Mesothelial cell of epicardium (in vitro differentiated cells): ENCODE data around the gene SYMPK. TPM values are rescaled to one million over a fixed set of nuclear protein-coding genes. Genes with fewer than 3 reads are reported as not detected.

ENCODE experiments used
- DNase-seq, 2 experiments: peaks; one replicate each; pipeline ENCODE4 v3.0.0; 2021; ENCODE audit warnings: low spot score in 2 of 2; ENCODE audit not compliant: unreplicated experiment in 2 of 2
- H3K27ac Mint-ChIP-seq: 2 replicates; pipeline ENCODE4 v1.8.0; 2021; ENCODE audit warnings: mixed read lengths
- H3K27me3 Mint-ChIP-seq: 2 replicates; pipeline ENCODE4 v1.8.0; 2021; ENCODE audit warnings: low read depth, mixed read lengths
- H3K36me3 Mint-ChIP-seq: 2 replicates; pipeline ENCODE4 v1.8.0; 2021; ENCODE audit warnings: mixed read lengths
- H3K4me1 Mint-ChIP-seq: 2 replicates; pipeline ENCODE4 v1.8.0; 2021; ENCODE audit warnings: mixed read lengths
- H3K4me3 Mint-ChIP-seq: 2 replicates; pipeline ENCODE4 v1.8.0; 2021; ENCODE audit warnings: mild to moderate bottlenecking, moderate library complexity, mixed read lengths
- H3K9me3 Mint-ChIP-seq: 2 replicates; pipeline ENCODE4 v1.8.0; 2021; ENCODE audit warnings: mixed read lengths
- CTCF ChIP-seq: fragments of 200-600 bp; sonication (generic); IDR thresholded peaks from one replicate; pipeline ENCODE4 v1.5.0; 2021; ENCODE audit warnings: antibody characterized with exemption; ENCODE audit not compliant: unreplicated experiment
- total RNA-seq: library from RNA; stranded (reverse); gene quantifications from 3 replicates; pipeline ENCODE4 v1.2.1, GENCODE V29; 2021

Gene SYMPK
- total RNA-seq, 1 donor from 2014 or later = 92.6 TPM

DNA sequence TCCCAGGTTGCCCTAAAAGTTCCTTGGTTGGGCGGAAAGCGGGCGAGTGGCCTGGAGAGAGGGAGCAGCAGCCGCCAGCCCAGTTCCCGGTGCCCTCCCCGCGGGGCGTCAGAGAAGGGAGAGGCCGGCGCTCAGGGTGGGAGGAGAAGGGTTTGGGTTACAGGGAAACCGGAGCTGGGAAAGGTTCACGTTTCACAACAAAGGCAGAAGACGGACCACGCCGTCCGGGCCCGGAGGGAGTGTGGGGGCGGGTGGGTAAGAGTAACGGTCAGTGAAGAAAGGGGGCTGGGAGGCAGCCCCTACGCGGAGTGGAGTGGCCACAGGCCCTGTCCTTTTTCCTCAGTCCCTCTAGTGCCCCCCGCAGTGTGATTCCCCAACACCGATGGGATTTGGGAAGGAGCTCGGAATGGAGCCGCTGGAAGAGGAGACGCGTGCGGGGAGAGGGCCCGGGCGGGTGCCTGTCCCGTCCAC, 95.5 kb downstream of the SYMPK start:
- Mint-ChIP-seq H3K4me3 (peak overlapping the region; percentile 87), H3K4me1 (peaks cover 29% of the 10 kb centered on the region), H3K9me3 (no peaks in the 10 kb centered on the region), H3K27me3 (no peaks in the 10 kb centered on the region), H3K27ac (peak overlapping the region; percentile 97), H3K36me3 (peaks cover 2% of the 10 kb centered on the region)
- no peak for TF ChIP-seq CTCF
- peak; percentile 60 to 77 for DNase-seq

DNA sequence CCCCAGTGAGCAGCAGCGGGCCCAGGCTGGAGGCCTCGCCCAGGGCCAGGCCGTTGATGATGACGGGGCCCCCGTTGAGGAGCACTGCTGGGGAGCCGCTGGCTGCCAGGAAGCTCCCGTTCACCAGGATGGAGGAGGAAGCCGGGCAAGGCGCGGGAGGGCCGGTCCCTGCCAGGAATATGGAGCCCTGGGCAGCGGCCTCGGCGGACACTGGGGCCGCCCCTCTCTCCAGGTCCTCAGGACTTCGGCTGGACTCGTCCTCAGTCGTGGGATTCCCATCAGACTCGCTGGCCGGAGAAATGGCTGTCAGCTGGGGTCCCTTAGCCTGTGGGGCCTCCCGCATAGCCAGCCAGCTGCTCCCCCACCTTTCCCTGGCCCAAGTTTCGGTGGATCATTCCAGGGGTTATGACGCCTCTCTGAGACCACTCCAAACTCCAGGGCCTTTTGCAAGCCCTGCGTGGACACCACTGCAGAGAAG, 96.0 kb downstream of the SYMPK start:
- Mint-ChIP-seq H3K36me3 (peaks cover 2% of the 10 kb centered on the region), H3K4me3 (peak overlapping the region; percentile 87), H3K27me3 (peaks cover 1% of the 10 kb centered on the region), H3K9me3 (no peaks in the 10 kb centered on the region), H3K27ac (peak overlapping the region; percentile 97), H3K4me1 (peaks cover 29% of the 10 kb centered on the region)
- TF ChIP-seq CTCF = no peak
- DNase-seq = no peak

GRCh38 chr19:45766296-45766868, 96.6 kb downstream of the SYMPK start:
- DNase-seq = no peak
- H3K27ac Mint-ChIP-seq = no peak overlapping the region
- H3K4me3 Mint-ChIP-seq = peak overlapping the region; percentile 54
- H3K36me3 Mint-ChIP-seq = peaks cover 2% of the 10 kb centered on the region
- H3K9me3 Mint-ChIP-seq = no peaks in the 10 kb centered on the region
- peaks cover 29% of the 10 kb centered on the region for H3K4me1 Mint-ChIP-seq
- TF ChIP-seq CTCF = no peak
- H3K27me3 Mint-ChIP-seq = peaks cover 1% of the 10 kb centered on the region

- Mint-ChIP-seq H3K27ac (peak overlapping the region; percentile 77), H3K36me3 (peaks cover 2% of the 10 kb centered on the region), H3K4me3 (peak overlapping the region; percentile 54), H3K27me3 (peaks cover 1% of the 10 kb centered on the region), H3K4me1 (peaks cover 25% of the 10 kb centered on the region), H3K9me3 (no peaks in the 10 kb centered on the region)
- DNase-seq = no peak
- no peak for TF ChIP-seq CTCF
Observed at GRCh38 chr19:45765702-45766295, 97.1 kb downstream of the SYMPK start.

Other genes starting within 250 kb of the SYMPK start
- 33.8 to 36.9 TPM (median 34.2 TPM) in 3 replicates for gene EML2, start 223.8 kb downstream of the SYMPK start, total RNA-seq
- gene GIPR, start 194.9 kb downstream of the SYMPK start, total RNA-seq = 3.6 to 5.1 TPM (median 4.1 TPM) in 3 replicates
- gene SNRPD2, start 171.2 kb downstream of the SYMPK start, total RNA-seq = 440 to 462 TPM (median 461 TPM) in 3 replicates
- 8.0 to 10.6 TPM (median 9.1 TPM) in 3 replicates for gene QPCTL, start 170.5 kb downstream of the SYMPK start, total RNA-seq
- gene FBXO46, start 132.3 kb downstream of the SYMPK start, total RNA-seq = 30.6 to 37.3 TPM (median 36.6 TPM) in 3 replicates
- not detected in 3 replicates for gene MEIOSIN, start 129.7 kb downstream of the SYMPK start, total RNA-seq
- gene SIX5, start 93.9 kb downstream of the SYMPK start, total RNA-seq = 44.3 to 50.3 TPM (median 47.3 TPM) in 3 replicates
- gene DMPK, start 80.7 kb downstream of the SYMPK start, total RNA-seq = 126 to 130 TPM (median 127 TPM) in 3 replicates
- gene DMWD, start 70.3 kb downstream of the SYMPK start, total RNA-seq = 109 to 120 TPM (median 116 TPM) in 3 replicates
- 0.44 to 0.56 TPM (median 0.50 TPM) in 3 replicates for gene RSPH6A, start 47.8 kb downstream of the SYMPK start, total RNA-seq
- not detected in 3 replicates for gene FOXA3, start 1.2 kb upstream of the SYMPK start, total RNA-seq
- gene IRF2BP1, start 23.0 kb upstream of the SYMPK start, total RNA-seq = 33.8 to 34.6 TPM (median 34.1 TPM) in 3 replicates
- gene MYPOP, start 39.5 kb upstream of the SYMPK start, total RNA-seq = 10.4 to 11.5 TPM (median 10.9 TPM) in 3 replicates
- not detected in 3 replicates for gene NANOS2, start 51.6 kb upstream of the SYMPK start, total RNA-seq
- 0.51 to 1.2 TPM (median 0.67 TPM) in 3 replicates for gene NOVA2, start 110.7 kb upstream of the SYMPK start, total RNA-seq
- 21.5 to 24.9 TPM (median 22.3 TPM) in 3 replicates for gene CCDC61, start 132.3 kb upstream of the SYMPK start, total RNA-seq
- not detected in 3 replicates for gene PGLYRP1, start 159.9 kb upstream of the SYMPK start, total RNA-seq
- 1.8 to 2.8 TPM (median 2.4 TPM) in 3 replicates for gene IGFL4, start 177.9 kb upstream of the SYMPK start, total RNA-seq